ENCODE measurements around the gene NRIP1.

NRIP1 gene

GRCh38 chr21:15006594-15007230, 58.1 kb downstream of the NRIP1 start:
- no peak for DNase-seq (ENCODE audit: low spot score)

DNA sequence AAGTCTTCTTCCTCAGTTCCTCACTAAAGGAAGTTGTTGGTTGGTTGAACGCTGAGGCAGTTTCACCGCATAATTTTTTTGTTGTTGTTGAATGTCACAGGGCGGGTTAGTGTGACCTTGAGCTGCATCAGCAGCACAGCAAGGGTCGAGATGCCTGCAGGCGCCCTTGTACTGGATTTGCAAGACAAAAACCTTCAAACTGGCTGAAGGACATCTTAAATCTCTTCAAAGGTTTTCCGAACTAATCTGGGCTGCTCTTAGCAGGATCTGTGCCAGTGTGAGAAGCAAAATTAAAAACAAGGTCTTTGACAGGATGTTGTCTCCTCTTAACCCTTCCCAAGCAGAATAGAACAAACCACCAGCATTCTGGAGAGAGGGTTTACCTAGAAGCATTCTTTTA, 59.4 kb downstream of the NRIP1 start:
- DNase-seq (ENCODE audit: low spot score) = peak; percentile 20

- DNase-seq (ENCODE audit: low spot score) = no peak
Measured at GRCh38 chr21:15004721-15005370, 60.0 kb downstream of the NRIP1 start.

GRCh38 chr21:15003463-15004135, 61.2 kb downstream of the NRIP1 start:
- no peak for DNase-seq (ENCODE audit: low spot score)

- no peak for DNase-seq (ENCODE audit: low spot score)
Measured at GRCh38 chr21:15001857-15002606, 62.8 kb downstream of the NRIP1 start.

- no peak for DNase-seq (ENCODE audit: low spot score)
Measured at GRCh38 chr21:15001113-15001512, 63.7 kb downstream of the NRIP1 start.

- DNase-seq (ENCODE audit: low spot score) = no peak
Measured at GRCh38 chr21:15000081-15000480, 64.7 kb downstream of the NRIP1 start.

- DNase-seq (ENCODE audit: low spot score) = no peak
Measured at GRCh38 chr21:14998784-14999183, 66.0 kb downstream of the NRIP1 start.

DNA sequence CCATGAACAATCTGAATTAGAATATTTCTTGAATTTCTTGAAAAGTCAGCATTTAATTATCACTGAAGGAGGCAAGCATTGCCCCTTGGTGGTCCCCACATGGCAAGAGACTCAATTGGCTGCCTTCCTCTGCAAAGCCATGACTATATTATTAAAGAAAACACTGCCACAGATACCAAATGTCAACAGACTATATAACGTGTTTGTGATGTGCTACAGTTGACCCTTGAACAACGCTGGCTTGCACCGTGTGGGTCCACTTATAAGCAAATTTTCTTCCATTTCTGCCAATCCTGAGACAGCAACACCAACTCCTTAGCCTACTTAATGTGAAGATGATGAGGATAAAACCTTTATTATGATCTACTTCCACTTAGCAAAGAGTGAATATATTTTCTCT, 66.5 kb downstream of the NRIP1 start:
- no peak for DNase-seq (ENCODE audit: low spot score)

DNA sequence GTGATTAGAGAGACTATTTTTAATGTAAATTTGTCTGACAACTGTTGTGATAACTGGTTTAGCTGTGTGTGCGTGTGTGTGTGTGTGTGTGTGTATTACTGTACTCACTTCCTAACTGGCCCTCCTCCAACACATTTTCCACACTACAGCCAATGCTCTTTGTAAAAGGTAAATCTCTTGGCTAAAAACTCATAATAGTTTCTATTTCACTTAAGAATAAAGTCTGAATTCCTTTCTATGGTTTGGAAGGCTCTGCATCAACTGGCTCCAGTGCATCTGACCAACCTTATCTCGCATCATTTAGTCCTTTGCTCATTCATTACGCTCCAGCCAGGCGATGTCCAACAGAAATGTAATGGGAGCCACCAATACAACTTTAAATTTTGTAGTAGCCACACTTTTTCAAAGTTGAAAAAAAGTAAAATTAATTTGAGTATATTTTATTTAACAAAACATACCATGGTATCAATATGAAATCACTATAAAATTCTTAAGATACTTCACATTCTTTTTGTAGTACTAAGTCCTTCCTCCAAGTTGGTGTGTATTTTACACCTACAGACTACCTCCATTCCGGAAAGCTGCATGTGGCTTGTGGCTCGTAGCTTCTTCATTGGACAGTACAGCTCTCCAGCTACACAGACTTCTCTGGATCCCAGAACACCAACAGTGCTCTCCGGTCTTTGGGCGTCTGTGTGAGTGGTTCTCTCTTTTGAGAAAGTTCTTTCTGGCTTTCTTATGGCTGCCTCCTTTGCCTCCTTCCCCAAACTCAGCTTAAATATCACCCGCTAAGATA, 68.9 kb downstream of the NRIP1 start:
- no peak for DNase-seq (ENCODE audit: low spot score)

DNA sequence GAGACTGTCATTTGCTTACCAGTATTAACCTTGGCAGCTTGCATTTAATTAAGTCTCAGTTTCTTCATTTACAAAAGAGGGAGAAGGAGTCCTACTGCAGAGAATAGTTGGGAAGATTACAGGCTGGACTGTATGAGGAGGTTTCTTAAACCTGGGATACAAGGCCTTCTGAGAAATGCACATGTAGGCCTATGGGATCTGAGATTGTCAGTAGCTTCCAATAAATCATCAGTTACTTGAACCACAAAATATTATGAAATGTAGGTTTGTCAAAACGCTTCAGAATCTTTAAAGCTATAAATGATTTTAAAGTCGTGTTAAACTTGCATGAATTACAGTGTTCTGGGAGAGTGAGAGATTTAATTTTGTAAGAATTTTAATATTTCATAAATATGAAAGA, 69.6 kb downstream of the NRIP1 start:
- DNase-seq (ENCODE audit: low spot score) = no peak

GRCh38 chr21:14993115-14993514, 71.7 kb downstream of the NRIP1 start:
- no peak for DNase-seq (ENCODE audit: low spot score)

GRCh38 chr21:14991957-14992356, 72.8 kb downstream of the NRIP1 start:
- DNase-seq (ENCODE audit: low spot score) = no peak

DNA sequence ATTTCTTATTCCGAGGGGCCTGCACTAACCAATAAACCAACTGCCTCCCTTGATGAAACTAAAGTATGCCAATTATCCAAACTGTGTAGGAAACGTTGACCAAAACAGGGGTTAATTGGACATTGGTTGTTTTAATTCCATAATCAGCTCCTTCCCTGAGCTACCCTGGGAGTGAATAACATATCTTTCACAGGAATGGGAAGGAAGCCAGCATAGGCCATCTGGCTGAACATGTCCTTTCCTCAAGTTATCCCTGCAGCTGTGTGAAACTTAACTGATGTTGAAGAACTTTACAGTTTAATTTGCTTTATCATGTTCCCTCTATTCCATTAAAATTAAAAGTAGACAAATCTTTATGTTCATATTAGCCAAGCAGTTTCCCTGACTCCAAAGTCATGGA, 75.4 kb downstream of the NRIP1 start:
- no peak for DNase-seq (ENCODE audit: low spot score)

DNA sequence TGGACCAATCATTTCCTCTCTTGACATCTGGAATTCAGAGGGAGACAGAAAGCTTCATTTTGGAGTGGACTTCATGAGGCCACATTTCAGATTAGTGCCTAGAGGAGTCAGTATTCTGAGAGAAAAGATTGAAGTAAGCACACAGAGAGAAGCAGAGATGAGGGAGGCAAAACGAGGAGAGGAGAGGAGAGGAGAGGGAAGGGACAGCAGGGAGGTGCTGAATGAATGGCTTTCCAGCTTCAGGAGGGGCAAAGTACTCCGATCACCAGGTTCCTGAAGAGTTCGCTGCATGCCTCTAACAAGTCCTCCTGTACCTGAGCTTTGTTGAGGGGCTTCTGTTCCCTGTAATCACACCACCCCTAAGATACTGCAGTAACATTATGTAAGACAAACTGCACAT, 76.0 kb downstream of the NRIP1 start:
- DNase-seq (ENCODE audit: low spot score) = no peak

- no peak for DNase-seq (ENCODE audit: low spot score)
Measured at GRCh38 chr21:14987370-14988170, 77.2 kb downstream of the NRIP1 start.

GRCh38 chr21:14985306-14985705, 79.5 kb downstream of the NRIP1 start:
- no peak for DNase-seq (ENCODE audit: low spot score)

GRCh38 chr21:14982336-14982735, 82.5 kb downstream of the NRIP1 start:
- no peak for DNase-seq (ENCODE audit: low spot score)

DNA sequence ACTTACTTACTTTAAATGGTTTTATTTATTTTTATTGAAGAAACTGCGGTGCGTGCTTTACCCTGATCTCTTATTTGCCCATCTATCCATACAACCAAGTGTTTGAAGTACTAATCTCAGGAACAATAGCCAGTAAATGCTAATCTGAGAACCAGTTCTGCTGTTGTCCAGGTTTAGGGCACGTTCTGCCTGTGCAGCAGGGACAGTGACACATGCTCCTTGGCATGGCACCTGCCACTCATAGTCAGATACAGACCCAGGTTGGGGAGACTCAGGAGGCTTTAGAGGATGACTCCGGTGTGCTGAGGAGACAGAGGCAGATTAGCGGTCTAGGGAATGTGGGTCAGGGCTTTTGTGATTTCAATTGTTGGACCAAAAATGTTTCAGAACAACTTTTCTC, 83.6 kb downstream of the NRIP1 start:
- DNase-seq (ENCODE audit: low spot score) = no peak

DNA sequence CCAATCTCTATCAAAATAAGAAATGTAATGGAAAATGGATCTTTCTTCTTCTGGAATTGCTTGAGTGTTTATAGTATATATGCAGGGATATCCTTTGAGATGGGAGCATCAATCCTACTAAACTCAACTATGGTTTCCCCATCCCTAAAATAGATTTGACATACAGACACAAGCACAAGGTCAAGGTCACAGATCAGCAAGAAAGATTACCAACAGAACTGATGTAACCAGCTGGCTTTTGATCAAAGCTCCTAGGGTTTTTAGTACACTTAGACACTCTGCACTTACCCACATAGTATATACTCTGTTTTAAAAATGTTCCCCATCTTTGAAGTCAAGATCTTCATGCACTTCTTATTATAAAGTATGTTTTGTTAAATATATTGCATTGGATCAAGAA, 85.5 kb downstream of the NRIP1 start:
- no peak for DNase-seq (ENCODE audit: low spot score)

DNA sequence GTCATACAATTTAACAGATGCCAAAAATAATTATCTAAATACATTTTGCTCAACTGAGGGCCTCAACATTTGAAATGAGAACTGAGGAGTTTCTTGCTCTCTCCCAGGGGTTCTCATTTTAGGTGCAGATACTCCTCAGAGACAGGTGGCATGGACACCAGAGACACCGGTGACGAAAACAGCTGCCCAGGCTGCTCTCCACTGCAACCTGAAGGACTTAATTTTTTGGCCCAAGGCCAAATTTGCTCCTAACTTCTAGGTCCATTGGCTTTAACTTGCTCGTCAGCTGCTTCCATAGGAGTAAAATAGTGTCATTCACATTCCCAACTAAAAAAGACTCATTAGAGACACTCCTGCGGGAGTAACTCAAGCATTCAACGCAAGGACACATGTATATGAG, 87.0 kb downstream of the NRIP1 start:
- no peak for DNase-seq (ENCODE audit: low spot score)
